HEK293 (cell line): ENCODE data around the gene KRTAP5-9.

Experiments
- CTCF ChIA-PET: fragments of 350-600 bp; formaldehyde crosslinking; extraction: SDS; loops from one replicate; lab custom pipeline; 2021; ENCODE audit warnings: antibody characterized with exemption; lab: Yijun Ruan, JAX
- POLR2A ChIA-PET: fragments of 300-600 bp; formaldehyde crosslinking; extraction: SDS; loops from one replicate; lab custom pipeline; 2020; ENCODE audit warnings: antibody characterized with exemption, inconsistent platforms; lab: Yijun Ruan, JAX
- H3K27ac ChIP-seq: fragments of 200-500 bp; sonication (Bioruptor generic); 2 replicates; pipeline ENCODE4 v1.5.1; 2014; ENCODE audit warnings: low read depth, low read length, control low read depth, inconsistent platforms; ENCODE audit errors: extremely low read depth
- H3K36me3 ChIP-seq, 2 experiments: fragments of 200-500 bp in 1 of 2; sonication (Bioruptor generic) in 1 of 2; 1 replicate in 1 of 2; 2 replicates in 1 of 2; pipeline ENCODE4 v1.5.1; 2014 to 2017; ENCODE audit warnings: inconsistent platforms in 2 of 2, low read length in 2 of 2; ENCODE audit not compliant: control insufficient read depth in 2 of 2, insufficient read depth in 1 of 2
- H3K4me1 ChIP-seq: fragments of 200-500 bp; sonication (Bioruptor generic); 2 replicates; pipeline ENCODE4 v1.5.1; 2014; ENCODE audit warnings: mild to moderate bottlenecking, low read length, inconsistent platforms; ENCODE audit not compliant: control insufficient read depth, insufficient read depth
- H3K4me3 ChIP-seq: 2 replicates; pipeline ENCODE4 v1.5.1; 2011; ENCODE audit warnings: low read depth, mild to moderate bottlenecking, control low read depth, low read length, moderate library complexity
- H3K9me3 ChIP-seq: fragments of 200-500 bp; sonication (Bioruptor generic); 2 replicates; pipeline ENCODE4 v1.5.1; 2014; ENCODE audit warnings: low read depth, low read length, inconsistent platforms; ENCODE audit not compliant: control insufficient read depth, insufficient read depth
- GFI1B ChIP-seq: fragments of 450-650 bp; formaldehyde crosslinking; IDR thresholded peaks from 2 replicates; pipeline ENCODE4 v1.5.1; 2016; ENCODE audit warnings: missing biosample characterization, missing genetic modification characterization
- GLIS1 ChIP-seq: fragments of 450-650 bp; formaldehyde crosslinking; IDR thresholded peaks from 2 replicates; pipeline ENCODE4 v1.5.1; 2016; ENCODE audit warnings: missing biosample characterization, missing genetic modification characterization
- MYNN ChIP-seq: fragments of 450-650 bp; formaldehyde crosslinking; IDR thresholded peaks from 2 replicates; pipeline ENCODE4 v1.5.1; 2016; ENCODE audit warnings: missing biosample characterization, missing genetic modification characterization, borderline replicate concordance
- MZF1 ChIP-seq: fragments of 450-650 bp; formaldehyde crosslinking; IDR thresholded peaks from 2 replicates; pipeline ENCODE4 v1.5.1; 2017; ENCODE audit warnings: missing biosample characterization, missing genetic modification characterization, borderline replicate concordance
- PRDM4 ChIP-seq: fragments of 450-650 bp; formaldehyde crosslinking; IDR thresholded peaks from 2 replicates; pipeline ENCODE4 v1.5.1; 2017; ENCODE audit warnings: missing biosample characterization, missing genetic modification characterization
- SALL2 ChIP-seq: fragments of 450-650 bp; formaldehyde crosslinking; IDR thresholded peaks from 2 replicates; pipeline ENCODE4 v1.5.0; 2017; ENCODE audit warnings: missing biosample characterization, mild to moderate bottlenecking, missing genetic modification characterization, borderline replicate concordance
- SP3 ChIP-seq: fragments of 450-650 bp; formaldehyde crosslinking; IDR thresholded peaks from 2 replicates; pipeline ENCODE4 v1.5.1; 2016; ENCODE audit warnings: missing biosample characterization, missing genetic modification characterization
- TSHZ1 ChIP-seq: fragments of 450-650 bp; formaldehyde crosslinking; IDR thresholded peaks from 2 replicates; pipeline ENCODE4 v1.5.1; 2016; ENCODE audit warnings: missing biosample characterization, missing genetic modification characterization, borderline replicate concordance
- ZBTB17 ChIP-seq: fragments of 450-650 bp; formaldehyde crosslinking; IDR thresholded peaks from 2 replicates; pipeline ENCODE4 v1.5.1; 2016; ENCODE audit warnings: missing biosample characterization, missing genetic modification characterization
- ZNF140 ChIP-seq: fragments of 450-650 bp; formaldehyde crosslinking; IDR thresholded peaks from 2 replicates; pipeline ENCODE4 v1.5.1; 2016; ENCODE audit warnings: missing biosample characterization, missing genetic modification characterization
- ZNF26 ChIP-seq: fragments of 450-650 bp; formaldehyde crosslinking; IDR thresholded peaks from 2 replicates; pipeline ENCODE4 v1.5.1; 2016; ENCODE audit warnings: missing biosample characterization, missing genetic modification characterization
- ZNF416 ChIP-seq: fragments of 450-650 bp; formaldehyde crosslinking; IDR thresholded peaks from 2 replicates; pipeline ENCODE4 v1.5.1; 2016; ENCODE audit warnings: missing biosample characterization, missing genetic modification characterization
- ZNF510 ChIP-seq: fragments of 450-650 bp; formaldehyde crosslinking; IDR thresholded peaks from 2 replicates; pipeline ENCODE4 v1.5.1; 2018; ENCODE audit warnings: mild to moderate bottlenecking, missing genetic modification characterization, missing biosample characterization; ENCODE audit not compliant: insufficient replicate concordance
- ZNF548 ChIP-seq: fragments of 450-650 bp; formaldehyde crosslinking; IDR thresholded peaks from 2 replicates; pipeline ENCODE4 v1.5.1; 2016; ENCODE audit warnings: missing biosample characterization, missing genetic modification characterization
- ZNF596 ChIP-seq: fragments of 450-650 bp; IDR thresholded peaks from 2 replicates; pipeline ENCODE4 v1.5.0; 2018; ENCODE audit warnings: missing biosample characterization, mild to moderate bottlenecking, missing genetic modification characterization, moderate library complexity
- ZNF621 ChIP-seq: fragments of 450-650 bp; formaldehyde crosslinking; IDR thresholded peaks from 2 replicates; pipeline ENCODE4 v1.5.1; 2017; ENCODE audit warnings: missing biosample characterization, missing genetic modification characterization
- ZNF623 ChIP-seq: fragments of 450-650 bp; formaldehyde crosslinking; IDR thresholded peaks from 2 replicates; pipeline ENCODE4 v1.5.1; 2016; ENCODE audit warnings: missing biosample characterization, missing genetic modification characterization
- ZNF701 ChIP-seq: fragments of 450-650 bp; formaldehyde crosslinking; IDR thresholded peaks from 2 replicates; pipeline ENCODE4 v1.5.1; 2016; ENCODE audit warnings: missing biosample characterization, missing genetic modification characterization
- ZNF707 ChIP-seq: fragments of 450-650 bp; formaldehyde crosslinking; IDR thresholded peaks from 2 replicates; pipeline ENCODE4 v1.5.1; 2016; ENCODE audit warnings: missing biosample characterization, missing genetic modification characterization
- ZNF837 ChIP-seq: fragments of 450-650 bp; formaldehyde crosslinking; IDR thresholded peaks from 2 replicates; pipeline ENCODE4 v1.5.1; 2016; ENCODE audit warnings: missing biosample characterization, missing genetic modification characterization
- TF ChIP-seq, protein P1 (sequence below): fragments of 450-650 bp; formaldehyde crosslinking; IDR thresholded peaks from 2 replicates; pipeline ENCODE4 v1.5.1; 2016; ENCODE audit warnings: missing biosample characterization, missing genetic modification characterization
- TF ChIP-seq, protein P2 (sequence below): fragments of 450-650 bp; formaldehyde crosslinking; IDR thresholded peaks from 2 replicates; pipeline ENCODE4 v1.5.1; 2016; ENCODE audit warnings: missing biosample characterization, missing genetic modification characterization

The KRTAP5-9 gene

GRCh38 chr11:71558996-71559395, 10.8 kb downstream of the KRTAP5-9 start:
- H3K27ac ChIP-seq: no peak overlapping the region
- TF ChIP-seq ZNF621 (tag by site-specific recombination) (no peak), ZBTB17 (no peak), ZNF707 (tag by site-specific recombination) (no peak), ZNF416 (tag by site-specific recombination) (no peak), GFI1B (tag by site-specific recombination) (no peak), ZNF26 (tag by site-specific recombination) (no peak), ZNF510 (tag by site-specific recombination) (no peak), SP3 (tag by site-specific recombination) (no peak), ZNF837 (tag by site-specific recombination) (no peak), ZNF701 (tag by site-specific recombination) (no peak), TSHZ1 (tag by site-specific recombination) (no peak), GLIS1 (no peak), ZNF623 (tag by site-specific recombination) (no peak), MYNN (tag by site-specific recombination) (no peak), SALL2 (tag by site-specific recombination) (no peak), MZF1 (tag by site-specific recombination) (no peak), ZNF548 (no peak)
- TF ChIP-seq, protein P1, sequence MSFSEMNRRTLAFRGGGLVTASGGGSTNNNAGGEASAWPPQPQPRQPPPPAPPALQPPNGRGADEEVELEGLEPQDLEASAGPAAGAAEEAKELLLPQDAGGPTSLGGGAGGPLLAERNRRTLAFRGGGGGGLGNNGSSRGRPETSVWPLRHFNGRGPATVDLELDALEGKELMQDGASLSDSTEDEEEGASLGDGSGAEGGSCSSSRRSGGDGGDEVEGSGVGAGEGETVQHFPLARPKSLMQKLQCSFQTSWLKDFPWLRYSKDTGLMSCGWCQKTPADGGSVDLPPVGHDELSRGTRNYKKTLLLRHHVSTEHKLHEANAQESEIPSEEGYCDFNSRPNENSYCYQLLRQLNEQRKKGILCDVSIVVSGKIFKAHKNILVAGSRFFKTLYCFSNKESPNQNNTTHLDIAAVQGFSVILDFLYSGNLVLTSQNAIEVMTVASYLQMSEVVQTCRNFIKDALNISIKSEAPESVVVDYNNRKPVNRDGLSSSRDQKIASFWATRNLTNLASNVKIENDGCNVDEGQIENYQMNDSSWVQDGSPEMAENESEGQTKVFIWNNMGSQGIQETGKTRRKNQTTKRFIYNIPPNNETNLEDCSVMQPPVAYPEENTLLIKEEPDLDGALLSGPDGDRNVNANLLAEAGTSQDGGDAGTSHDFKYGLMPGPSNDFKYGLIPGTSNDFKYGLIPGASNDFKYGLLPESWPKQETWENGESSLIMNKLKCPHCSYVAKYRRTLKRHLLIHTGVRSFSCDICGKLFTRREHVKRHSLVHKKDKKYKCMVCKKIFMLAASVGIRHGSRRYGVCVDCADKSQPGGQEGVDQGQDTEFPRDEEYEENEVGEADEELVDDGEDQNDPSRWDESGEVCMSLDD: no peak
- TF ChIP-seq, all 188 proteins: peak for 0
- Histone ChIP-seq H3K4me1 (no peaks in the 10 kb centered on the region), H3K36me3 (no peaks in the 10 kb centered on the region), H3K4me3 (no peak overlapping the region), H3K9me3 (no peaks in the 10 kb centered on the region)
- ChIA-PET POLR2A (no interaction called here), CTCF (no interaction called here)

DNA sequence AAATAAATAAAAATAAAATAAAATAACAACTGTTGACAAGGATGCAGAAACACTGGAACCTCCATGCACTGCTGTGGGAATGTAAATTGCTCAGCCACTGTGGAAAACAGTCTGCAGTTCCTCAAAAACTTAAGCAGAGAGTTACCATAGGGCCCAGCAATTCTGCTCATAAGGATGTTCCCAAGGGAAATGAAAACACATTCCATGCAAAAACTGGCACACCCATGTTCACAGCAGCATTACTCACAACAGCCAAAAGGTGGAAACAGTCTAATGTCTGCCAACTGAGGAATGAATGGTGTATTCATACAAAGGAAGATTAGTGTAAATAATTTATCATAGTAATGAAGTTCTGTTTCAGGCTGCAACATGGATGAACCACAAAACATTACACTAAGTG, 13.9 kb downstream of the KRTAP5-9 start:
- H3K27ac ChIP-seq: no peak overlapping the region
- peak; percentile 85 for TF ChIP-seq ZNF140 (tag by site-specific recombination)
- no peak for TF ChIP-seq PRDM4 (tag by site-specific recombination)
- no peak for TF ChIP-seq ZNF596
- TF ChIP-seq, protein P2, sequence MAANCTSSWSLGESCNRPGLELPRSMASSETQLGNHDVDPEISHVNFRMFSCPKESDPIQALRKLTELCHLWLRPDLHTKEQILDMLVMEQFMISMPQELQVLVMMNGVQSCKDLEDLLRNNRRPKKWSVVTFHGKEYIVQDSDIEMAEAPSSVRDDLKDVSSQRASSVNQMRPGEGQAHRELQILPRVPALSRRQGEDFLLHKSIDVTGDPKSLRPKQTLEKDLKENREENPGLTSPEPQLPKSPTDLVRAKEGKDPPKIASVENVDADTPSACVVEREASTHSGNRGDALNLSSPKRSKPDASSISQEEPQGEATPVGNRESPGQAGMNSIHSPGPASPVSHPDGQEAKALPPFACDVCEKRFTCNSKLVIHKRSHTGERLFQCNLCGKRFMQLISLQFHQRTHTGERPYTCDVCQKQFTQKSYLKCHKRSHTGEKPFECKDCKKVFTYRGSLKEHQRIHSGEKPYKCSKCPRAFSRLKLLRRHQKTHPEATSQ (tag by site-specific recombination): no peak
- H3K4me1 ChIP-seq: no peaks in the 10 kb centered on the region
- H3K36me3 ChIP-seq: no peaks in the 10 kb centered on the region
- ChIA-PET CTCF (no interaction called here), POLR2A (no interaction called here)
- H3K9me3 ChIP-seq: no peaks in the 10 kb centered on the region
- H3K4me3 ChIP-seq: no peak overlapping the region
